Karpas-422 (cell line): ENCODE measurements around the gene MPPED1. TPM values are rescaled to one million over a fixed set of nuclear protein-coding genes. Genes with fewer than 3 reads are reported as not detected.
A peak's percentile ranks its signal among the peaks of the same experiment; 100 is the strongest.

Experiments used
- DNase-seq: peaks from one replicate; pipeline ENCODE4 v3.0.0-alpha.2; 2015
- H2AFZ ChIP-seq: fragments of 200-600 bp; sonication (generic); 2 replicates; pipeline ENCODE4 v1.6.1; 2014; ENCODE audit warnings: antibody characterized with exemption, low read length, mixed read lengths
- H3K27ac ChIP-seq: fragments of 200-600 bp; sonication (generic); 2 replicates; pipeline ENCODE4 v1.5.1; 2014; ENCODE audit warnings: mild to moderate bottlenecking, low read length, moderate library complexity
- H3K27me3 ChIP-seq: fragments of 200-600 bp; sonication (generic); 2 replicates; pipeline ENCODE4 v1.6.1; 2014; ENCODE audit warnings: low read length, mixed read lengths
- H3K36me3 ChIP-seq: fragments of 200-600 bp; sonication (generic); 2 replicates; pipeline ENCODE4 v1.6.1; 2014; ENCODE audit warnings: low read length, mixed read lengths; ENCODE audit not compliant: insufficient read depth
- H3K4me1 ChIP-seq: fragments of 200-600 bp; sonication (generic); 2 replicates; pipeline ENCODE4 v1.6.1; 2014; ENCODE audit warnings: mild to moderate bottlenecking, low read length, mixed read lengths
- H3K4me2 ChIP-seq: fragments of 200-600 bp; sonication (generic); 2 replicates; pipeline ENCODE4 v1.6.1; 2014; ENCODE audit warnings: low read length, low read depth, mild to moderate bottlenecking; ENCODE audit not compliant: poor library complexity, severe bottlenecking
- H3K4me3 ChIP-seq: fragments of 200-600 bp; sonication (generic); 2 replicates; pipeline ENCODE4 v1.5.1; 2014; ENCODE audit warnings: mild to moderate bottlenecking, antibody characterized with exemption, low read length, mixed read lengths
- H3K79me2 ChIP-seq: fragments of 200-600 bp; sonication (generic); 2 replicates; pipeline ENCODE4 v1.6.1; 2014; ENCODE audit warnings: mild to moderate bottlenecking, low read length, mixed read lengths
- H3K9ac ChIP-seq: fragments of 200-600 bp; sonication (generic); 2 replicates; pipeline ENCODE4 v1.6.0; 2014; ENCODE audit warnings: low read length
- H3K9me2 ChIP-seq: fragments of 200-600 bp; sonication (generic), shearing (Covaris generic); replicated peaks from 2 replicates; pipeline ENCODE4 v1.6.0; 2014; ENCODE audit warnings: mild to moderate bottlenecking, low read length, moderate library complexity; ENCODE audit not compliant: insufficient read depth
- H3K9me3 ChIP-seq: fragments of 300-700, 200-600 bp; sonication (generic); 2 replicates; pipeline ENCODE4 v1.6.1; 2014; ENCODE audit warnings: low read length, mixed read lengths
- H4K20me1 ChIP-seq: fragments of 200-600 bp; sonication (generic); 2 replicates; pipeline ENCODE4 v1.6.1; 2014; ENCODE audit warnings: mild to moderate bottlenecking, antibody characterized with exemption, low read length, low read depth; ENCODE audit not compliant: insufficient read depth
- total RNA-seq: library from RNA; depleted of rRNA; stranded (reverse); fragments of >200 nt; shearing (Covaris generic); gene quantifications from 2 replicates; pipeline ENCODE4 v1.2.3, GENCODE V29; 2014; ENCODE audit warnings: low replicate concordance

MPPED1 gene
- total RNA-seq, 1 experiment from 2014 or later = 0.15 TPM

DNA sequence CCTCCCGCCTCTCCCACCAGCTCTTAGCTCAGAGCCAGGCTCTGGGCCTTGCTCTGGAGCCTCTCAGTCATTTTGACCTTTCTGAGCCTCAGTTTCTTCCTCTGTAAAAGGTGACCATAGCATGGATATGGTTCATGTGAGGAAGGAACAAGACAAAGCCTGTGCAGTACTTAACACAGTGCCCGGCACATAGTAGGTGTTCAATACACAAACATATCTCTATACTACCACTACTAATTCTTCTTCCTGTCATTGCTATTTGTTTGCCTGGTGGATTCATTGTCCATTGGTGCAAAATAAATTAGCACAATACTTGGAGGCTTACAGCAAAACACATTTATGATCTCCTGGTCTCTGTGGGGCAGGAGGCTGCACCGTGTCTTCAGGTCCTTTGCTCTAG lies 21.6 kb upstream of the MPPED1 start:
- Histone ChIP-seq H3K79me2 (no peaks in the 10 kb centered on the region), H3K4me1 (no peaks in the 10 kb centered on the region), H3K9me2 (no peaks in the 10 kb centered on the region), H4K20me1 (0 out of 2 replicates have a peak, but pooled peaks cover 2% of the 10 kb centered on the region), H3K36me3 (no peaks in the 10 kb centered on the region), H3K27me3 (no peaks in the 10 kb centered on the region), H3K4me2 (no peak overlapping the region), H3K4me3 (no peak overlapping the region), H2AFZ (no peak overlapping the region), H3K27ac (no peak overlapping the region), H3K9ac (no peak overlapping the region), H3K9me3 (no peaks in the 10 kb centered on the region)
- DNase-seq = no peak

DNA sequence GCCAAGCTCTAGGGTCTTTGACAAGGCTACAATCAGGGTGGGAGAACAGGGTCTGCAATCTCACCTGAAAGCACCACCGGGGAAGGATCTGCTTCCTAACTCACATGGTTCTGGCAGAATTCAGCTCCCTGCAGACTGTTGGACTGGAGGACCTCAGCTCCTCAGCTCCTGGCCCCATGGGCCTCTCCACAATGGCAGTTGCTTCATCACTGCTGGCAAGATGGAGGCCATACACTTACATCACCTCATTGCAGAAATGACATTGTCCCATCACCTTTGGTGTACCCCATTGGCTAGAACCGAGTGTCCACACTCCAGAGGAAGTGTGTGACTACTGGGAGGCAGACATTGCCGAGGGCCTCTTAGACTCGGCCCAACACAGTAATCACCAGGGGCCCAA lies 20.9 kb upstream of the MPPED1 start:
- DNase-seq = no peak
- H2AFZ ChIP-seq = no peak overlapping the region
- H3K4me3 ChIP-seq = no peak overlapping the region
- H3K27ac ChIP-seq = no peak overlapping the region
- H3K9me3 ChIP-seq = no peaks in the 10 kb centered on the region
- H3K36me3 ChIP-seq = no peaks in the 10 kb centered on the region
- H3K4me1 ChIP-seq = no peaks in the 10 kb centered on the region
- H3K4me2 ChIP-seq = no peak overlapping the region
- no peaks in the 10 kb centered on the region for H3K27me3 ChIP-seq
- no peaks in the 10 kb centered on the region for H3K9me2 ChIP-seq
- H3K79me2 ChIP-seq = no peaks in the 10 kb centered on the region
- H3K9ac ChIP-seq = no peak overlapping the region
- H4K20me1 ChIP-seq = 0 out of 2 replicates have a peak, but pooled peaks cover 2% of the 10 kb centered on the region

GRCh38 chr22:43391306-43391705 lies 20.5 kb upstream of the MPPED1 start:
- H3K4me1 ChIP-seq = no peaks in the 10 kb centered on the region
- H3K9me3 ChIP-seq = no peaks in the 10 kb centered on the region
- H2AFZ ChIP-seq = no peak overlapping the region
- H3K36me3 ChIP-seq = no peaks in the 10 kb centered on the region
- H3K4me3 ChIP-seq = no peak overlapping the region
- no peak overlapping the region for H3K4me2 ChIP-seq
- H3K9ac ChIP-seq = no peak overlapping the region
- no peaks in the 10 kb centered on the region for H3K27me3 ChIP-seq
- DNase-seq = no peak
- 0 out of 2 replicates have a peak, but pooled peaks cover 2% of the 10 kb centered on the region for H4K20me1 ChIP-seq
- H3K9me2 ChIP-seq = no peaks in the 10 kb centered on the region
- no peaks in the 10 kb centered on the region for H3K79me2 ChIP-seq
- H3K27ac ChIP-seq = no peak overlapping the region

- no peaks in the 10 kb centered on the region for H3K27me3 ChIP-seq
- H3K9me2 ChIP-seq = no peaks in the 10 kb centered on the region
- no peaks in the 10 kb centered on the region for H4K20me1 ChIP-seq
- peak; percentile 42 for DNase-seq
- H3K4me2 ChIP-seq = no peak overlapping the region
- H2AFZ ChIP-seq = no peak overlapping the region
- H3K36me3 ChIP-seq = no peaks in the 10 kb centered on the region
- H3K9me3 ChIP-seq = no peaks in the 10 kb centered on the region
- no peaks in the 10 kb centered on the region for H3K4me1 ChIP-seq
- no peak overlapping the region for H3K9ac ChIP-seq
- no peaks in the 10 kb centered on the region for H3K79me2 ChIP-seq
- H3K4me3 ChIP-seq = no peak overlapping the region
- H3K27ac ChIP-seq = no peak overlapping the region
Observed at GRCh38 chr22:43392385-43392989, 19.3 kb upstream of the MPPED1 start.

GRCh38 chr22:43393132-43393843 lies 18.5 kb upstream of the MPPED1 start:
- no peaks in the 10 kb centered on the region for H3K79me2 ChIP-seq
- no peaks in the 10 kb centered on the region for H3K27me3 ChIP-seq
- H3K27ac ChIP-seq = no peak overlapping the region
- H4K20me1 ChIP-seq = no peaks in the 10 kb centered on the region
- no peaks in the 10 kb centered on the region for H3K9me3 ChIP-seq
- H3K9ac ChIP-seq = no peak overlapping the region
- H3K36me3 ChIP-seq = no peaks in the 10 kb centered on the region
- no peak overlapping the region for H3K4me3 ChIP-seq
- H3K4me2 ChIP-seq = no peak overlapping the region
- H3K9me2 ChIP-seq = no peaks in the 10 kb centered on the region
- H2AFZ ChIP-seq = no peak overlapping the region
- H3K4me1 ChIP-seq = no peaks in the 10 kb centered on the region
- no peak for DNase-seq

- H3K27me3 ChIP-seq = no peaks in the 10 kb centered on the region
- DNase-seq = no peak
- H3K9ac ChIP-seq = no peak overlapping the region
- no peaks in the 10 kb centered on the region for H3K9me2 ChIP-seq
- H3K9me3 ChIP-seq = no peaks in the 10 kb centered on the region
- no peak overlapping the region for H3K4me3 ChIP-seq
- H3K4me1 ChIP-seq = no peaks in the 10 kb centered on the region
- no peak overlapping the region for H3K27ac ChIP-seq
- H3K36me3 ChIP-seq = no peaks in the 10 kb centered on the region
- no peak overlapping the region for H3K4me2 ChIP-seq
- no peaks in the 10 kb centered on the region for H4K20me1 ChIP-seq
- no peak overlapping the region for H2AFZ ChIP-seq
- H3K79me2 ChIP-seq = no peaks in the 10 kb centered on the region
Observed at GRCh38 chr22:43393844-43394474, 17.9 kb upstream of the MPPED1 start.

GRCh38 chr22:43395086-43395695 lies 16.6 kb upstream of the MPPED1 start:
- no peaks in the 10 kb centered on the region for H3K9me3 ChIP-seq
- no peak overlapping the region for H3K27ac ChIP-seq
- no peak for DNase-seq
- H4K20me1 ChIP-seq = no peaks in the 10 kb centered on the region
- no peaks in the 10 kb centered on the region for H3K36me3 ChIP-seq
- H3K9me2 ChIP-seq = no peaks in the 10 kb centered on the region
- no peaks in the 10 kb centered on the region for H3K4me1 ChIP-seq
- H3K79me2 ChIP-seq = no peaks in the 10 kb centered on the region
- no peak overlapping the region for H2AFZ ChIP-seq
- no peak overlapping the region for H3K4me2 ChIP-seq
- H3K4me3 ChIP-seq = no peak overlapping the region
- no peak overlapping the region for H3K9ac ChIP-seq
- no peaks in the 10 kb centered on the region for H3K27me3 ChIP-seq

DNA sequence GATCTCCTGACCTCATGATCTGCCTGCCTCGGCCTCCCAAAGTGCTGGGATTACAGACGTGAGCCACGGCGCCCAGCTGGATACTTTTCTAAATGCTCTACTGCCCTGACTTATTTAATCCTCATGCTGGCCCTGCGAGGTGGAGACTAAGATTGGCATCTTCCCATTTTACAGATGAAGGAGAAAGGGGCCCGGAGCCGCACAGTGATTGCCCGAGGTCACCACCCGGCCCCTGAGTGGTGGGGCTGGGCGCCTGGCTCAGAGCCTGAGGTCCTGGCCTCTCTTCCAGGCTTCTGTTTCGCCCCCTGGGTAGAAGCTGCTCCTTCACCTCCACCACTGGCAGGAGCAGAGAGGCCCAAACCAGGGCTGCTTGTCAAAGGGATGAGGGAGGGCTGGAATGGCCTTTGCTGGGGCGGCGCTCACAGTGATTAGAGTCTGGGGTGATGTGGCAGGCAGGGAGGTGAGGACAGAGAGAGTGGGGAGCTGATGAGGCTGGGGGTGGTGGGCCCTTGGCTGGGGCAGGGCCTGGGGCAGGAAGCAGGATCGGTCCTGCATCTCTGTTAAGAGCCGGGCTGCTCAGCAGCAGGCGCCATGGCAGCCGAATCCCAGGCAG lies 15.4 kb upstream of the MPPED1 start:
- Histone ChIP-seq H3K27me3 (no peaks in the 10 kb centered on the region), H3K4me2 (no peak overlapping the region), H3K9ac (no peak overlapping the region), H3K4me1 (no peaks in the 10 kb centered on the region), H3K27ac (no peak overlapping the region), H3K4me3 (no peak overlapping the region), H2AFZ (no peak overlapping the region), H4K20me1 (no peaks in the 10 kb centered on the region), H3K9me3 (no peaks in the 10 kb centered on the region), H3K79me2 (no peaks in the 10 kb centered on the region), H3K9me2 (no peaks in the 10 kb centered on the region), H3K36me3 (no peaks in the 10 kb centered on the region)
- no peak for DNase-seq
